MM.1S (cell line): ENCODE measurements around the gene SCUBE1.

Source experiments
- DNase-seq: peaks from one replicate; pipeline ENCODE4 v3.0.0-alpha.2; 2015
- H2AFZ ChIP-seq: fragments of 300-600 bp; sonication (generic); 2 replicates; pipeline ENCODE4 v1.6.0; 2016; ENCODE audit warnings: antibody characterized with exemption, low read length
- H3F3A ChIP-seq: fragments of 300-600 bp; sonication (generic); 2 replicates; pipeline ENCODE4 v1.6.1; 2016; ENCODE audit warnings: mild to moderate bottlenecking, antibody characterized with exemption, low read length, moderate library complexity, mixed read lengths; ENCODE audit not compliant: insufficient read depth
- H3K27ac ChIP-seq: fragments of 300-600 bp; sonication (generic); 2 replicates; pipeline ENCODE4 v1.5.1; 2016; ENCODE audit warnings: mild to moderate bottlenecking, low read length
- H3K27me3 ChIP-seq: fragments of 300-600 bp; sonication (generic); replicated peaks from 2 replicates; pipeline ENCODE4 v1.6.0; 2016; ENCODE audit warnings: low read length; ENCODE audit not compliant: insufficient read depth
- H3K36me3 ChIP-seq: fragments of 300-600 bp; sonication (generic); replicated peaks from 2 replicates; pipeline ENCODE4 v1.6.1; 2016; ENCODE audit warnings: mild to moderate bottlenecking, low read length, mixed read lengths; ENCODE audit not compliant: insufficient read depth
- H3K4me1 ChIP-seq: fragments of 300-600 bp; sonication (generic); 2 replicates; pipeline ENCODE4 v1.6.1; 2016; ENCODE audit warnings: low read length, mixed read lengths
- H3K4me2 ChIP-seq: fragments of 300-600 bp; sonication (generic); 2 replicates; pipeline ENCODE4 v1.6.0; 2016; ENCODE audit warnings: low read depth, low read length
- H3K4me3 ChIP-seq: fragments of 300-600 bp; sonication (generic); 2 replicates; pipeline ENCODE4 v1.5.1; 2016; ENCODE audit warnings: low read length, mixed read lengths
- H3K79me2 ChIP-seq: fragments of 300-600 bp; sonication (generic); 2 replicates; pipeline ENCODE4 v1.6.1; 2016; ENCODE audit warnings: mixed run types, low read length, mixed read lengths
- H3K9ac ChIP-seq: fragments of 300-600 bp; sonication (generic); 2 replicates; pipeline ENCODE4 v1.6.1; 2016; ENCODE audit warnings: low read length, mixed read lengths
- H3K9me2 ChIP-seq: fragments of 300-600 bp; sonication (generic); replicated peaks from 2 replicates; pipeline ENCODE4 v1.6.1; 2016; ENCODE audit warnings: mild to moderate bottlenecking, low read length, mixed read lengths; ENCODE audit not compliant: insufficient read depth
- H3K9me3 ChIP-seq: fragments of 300-600 bp; sonication (generic); replicated peaks from 2 replicates; pipeline ENCODE4 v1.6.1; 2016; ENCODE audit warnings: mild to moderate bottlenecking, low read length, mixed read lengths; ENCODE audit not compliant: insufficient read depth
- H4K20me1 ChIP-seq: fragments of 300-600 bp; sonication (generic); 2 replicates; pipeline ENCODE4 v1.6.1; 2016; ENCODE audit warnings: mild to moderate bottlenecking, low read length, moderate library complexity, mixed read lengths; ENCODE audit not compliant: insufficient read depth
- EZH2 ChIP-seq: fragments of 300-600 bp; sonication (generic); optimal IDR thresholded peaks from 2 replicates; pipeline ENCODE3; 2017; ENCODE audit warnings: low read depth, mild to moderate bottlenecking, antibody characterized with exemption, low read length, mixed read lengths
- EZH2phosphoT487 ChIP-seq: fragments of 300-600 bp; sonication (generic); IDR thresholded peaks from 2 replicates; pipeline ENCODE4 v1.6.1; 2018; ENCODE audit warnings: antibody characterized with exemption, low read length
- TF ChIP-seq, protein P1 (sequence below): fragments of 300-600 bp; sonication (generic); IDR thresholded peaks from 2 replicates; pipeline ENCODE4 v1.5.1; 2016; ENCODE audit warnings: antibody characterized with exemption, low read length, mixed read lengths

Gene SCUBE1

DNA sequence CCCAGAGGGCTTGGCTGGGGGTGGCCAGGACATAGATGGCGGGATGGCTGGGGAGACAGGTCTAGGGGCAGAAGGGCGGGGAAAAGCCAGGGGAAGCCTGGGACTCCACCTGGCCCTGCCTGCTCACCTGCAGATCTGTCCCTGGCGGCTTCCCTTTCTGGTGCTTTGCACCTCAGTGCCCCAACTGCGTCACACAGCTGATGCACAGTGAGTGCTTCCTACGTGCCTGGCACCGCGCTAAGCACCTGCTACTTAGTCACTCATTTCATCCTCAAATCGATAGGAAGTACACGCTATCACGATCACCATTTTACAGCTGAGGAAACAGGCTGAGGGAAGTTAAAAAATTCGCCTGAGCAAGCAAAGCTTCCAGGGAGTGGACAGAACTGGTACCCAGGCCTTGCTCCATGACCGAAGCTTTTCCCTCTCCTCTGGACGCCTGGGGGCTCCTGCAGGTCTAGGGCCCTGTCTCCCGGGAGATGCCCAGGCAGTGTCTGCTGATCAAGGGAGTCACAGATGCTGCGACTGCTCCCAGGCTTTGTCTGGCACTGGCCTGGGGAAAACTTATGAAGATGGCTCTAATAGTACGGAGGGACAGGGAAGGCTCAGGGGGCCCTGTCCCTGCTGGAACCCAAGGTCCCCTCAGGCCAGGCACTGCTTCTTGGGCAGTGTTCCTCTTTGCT is 93.2 kb downstream of the SCUBE1 start:
- Histone ChIP-seq H3K4me1 (no peaks in the 10 kb centered on the region), H3K27ac (no peak overlapping the region), H3K27me3 (0 out of 2 replicates have a peak, but pooled peaks cover 3% of the 10 kb centered on the region), H3K4me2 (no peak overlapping the region), H4K20me1 (no peaks in the 10 kb centered on the region), H3K9me2 (no peaks in the 10 kb centered on the region), H3K36me3 (no peaks in the 10 kb centered on the region), H3K9me3 (no peaks in the 10 kb centered on the region), H3F3A (no peaks in the 10 kb centered on the region), H3K79me2 (no peaks in the 10 kb centered on the region), H3K9ac (no peak overlapping the region), H2AFZ (no peak overlapping the region), H3K4me3 (no peak overlapping the region)
- no peak for DNase-seq
- TF ChIP-seq EZH2 = no peak
- TF ChIP-seq, protein P1, sequence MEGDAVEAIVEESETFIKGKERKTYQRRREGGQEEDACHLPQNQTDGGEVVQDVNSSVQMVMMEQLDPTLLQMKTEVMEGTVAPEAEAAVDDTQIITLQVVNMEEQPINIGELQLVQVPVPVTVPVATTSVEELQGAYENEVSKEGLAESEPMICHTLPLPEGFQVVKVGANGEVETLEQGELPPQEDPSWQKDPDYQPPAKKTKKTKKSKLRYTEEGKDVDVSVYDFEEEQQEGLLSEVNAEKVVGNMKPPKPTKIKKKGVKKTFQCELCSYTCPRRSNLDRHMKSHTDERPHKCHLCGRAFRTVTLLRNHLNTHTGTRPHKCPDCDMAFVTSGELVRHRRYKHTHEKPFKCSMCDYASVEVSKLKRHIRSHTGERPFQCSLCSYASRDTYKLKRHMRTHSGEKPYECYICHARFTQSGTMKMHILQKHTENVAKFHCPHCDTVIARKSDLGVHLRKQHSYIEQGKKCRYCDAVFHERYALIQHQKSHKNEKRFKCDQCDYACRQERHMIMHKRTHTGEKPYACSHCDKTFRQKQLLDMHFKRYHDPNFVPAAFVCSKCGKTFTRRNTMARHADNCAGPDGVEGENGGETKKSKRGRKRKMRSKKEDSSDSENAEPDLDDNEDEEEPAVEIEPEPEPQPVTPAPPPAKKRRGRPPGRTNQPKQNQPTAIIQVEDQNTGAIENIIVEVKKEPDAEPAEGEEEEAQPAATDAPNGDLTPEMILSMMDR = no peak
- TF ChIP-seq EZH2phosphoT487 = no peak

DNA sequence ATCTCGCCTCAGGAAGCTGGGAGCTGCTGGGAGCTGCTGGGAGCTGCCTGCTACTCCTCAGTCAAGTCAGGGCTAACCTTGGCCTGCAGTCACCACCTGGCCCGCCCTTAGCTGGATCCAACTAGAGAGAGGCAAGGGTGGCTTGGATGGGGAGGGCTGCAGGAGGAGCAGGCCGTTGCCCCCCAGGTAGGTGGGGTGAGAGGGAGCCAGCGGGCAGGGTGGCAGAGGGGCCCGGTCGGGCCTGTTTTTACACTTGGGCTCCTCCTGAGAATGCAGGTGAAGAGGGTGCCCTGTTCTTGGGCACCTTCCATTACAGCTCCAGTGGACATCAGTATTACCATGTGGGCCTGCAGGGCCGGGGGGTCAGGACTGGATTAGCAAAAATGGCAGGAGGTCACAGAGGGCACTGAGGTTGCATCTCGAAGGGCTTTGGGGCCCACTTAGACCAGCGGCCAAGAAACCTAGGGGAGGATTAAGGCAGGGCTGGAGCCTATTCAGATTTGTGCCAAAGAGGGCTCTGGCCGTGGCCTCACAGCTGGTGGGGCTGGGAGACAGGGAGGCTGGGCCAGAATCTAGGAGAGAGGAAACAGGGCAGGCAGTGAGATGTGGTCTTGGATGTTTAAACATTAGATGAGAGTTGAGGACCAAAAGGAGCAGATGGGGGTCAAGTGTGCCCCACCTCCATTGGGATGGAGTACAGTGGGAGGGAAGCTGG is 95.5 kb downstream of the SCUBE1 start:
- no peaks in the 10 kb centered on the region for H3F3A ChIP-seq
- no peak overlapping the region for H3K9ac ChIP-seq
- no peaks in the 10 kb centered on the region for H3K9me2 ChIP-seq
- no peak overlapping the region for H3K4me3 ChIP-seq
- H3K36me3 ChIP-seq = no peaks in the 10 kb centered on the region
- H3K4me2 ChIP-seq = no peak overlapping the region
- no peaks in the 10 kb centered on the region for H3K4me1 ChIP-seq
- no peak overlapping the region for H2AFZ ChIP-seq
- TF ChIP-seq EZH2phosphoT487 (no peak), EZH2 (no peak)
- TF ChIP-seq, protein P1 = no peak
- H3K9me3 ChIP-seq = no peaks in the 10 kb centered on the region
- H3K79me2 ChIP-seq = no peaks in the 10 kb centered on the region
- no peak for DNase-seq
- H3K27ac ChIP-seq = no peak overlapping the region
- 0 out of 2 replicates have a peak, but pooled peaks cover 3% of the 10 kb centered on the region for H3K27me3 ChIP-seq
- no peaks in the 10 kb centered on the region for H4K20me1 ChIP-seq

DNA sequence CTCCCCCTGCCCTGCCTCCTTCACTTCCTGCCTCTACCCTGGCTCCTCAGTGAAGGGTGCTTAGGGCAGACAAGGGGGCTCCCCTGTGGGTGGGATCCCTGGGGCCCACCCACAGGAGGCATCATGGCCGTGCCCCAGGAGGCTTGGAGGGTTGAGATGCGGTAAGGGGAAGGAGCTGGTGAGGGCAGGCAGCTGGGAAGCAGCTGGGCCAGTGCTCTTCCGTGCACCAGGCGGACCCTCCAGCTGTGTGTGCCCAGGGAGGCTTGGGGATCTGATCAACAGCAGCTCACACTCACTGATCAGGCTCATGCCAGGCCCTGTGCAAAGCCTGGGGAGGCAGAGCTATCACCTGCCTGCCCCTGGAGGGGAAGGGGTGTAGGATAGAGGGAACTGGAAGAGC is 97.0 kb downstream of the SCUBE1 start:
- H3K9ac ChIP-seq = no peak overlapping the region

More for the DNA sequence above, 97.0 kb downstream of the SCUBE1 start:
- H2AFZ ChIP-seq = no peak overlapping the region
- no peaks in the 10 kb centered on the region for H3K9me2 ChIP-seq
- no peaks in the 10 kb centered on the region for H3K4me1 ChIP-seq
- no peaks in the 10 kb centered on the region for H3K9me3 ChIP-seq
- no peaks in the 10 kb centered on the region for H3F3A ChIP-seq
- H3K27me3 ChIP-seq = no peaks in the 10 kb centered on the region
- no peaks in the 10 kb centered on the region for H4K20me1 ChIP-seq
- H3K79me2 ChIP-seq = no peaks in the 10 kb centered on the region
- DNase-seq = no peak
- H3K4me2 ChIP-seq = no peak overlapping the region
- TF ChIP-seq, protein P1 = no peak
- TF ChIP-seq EZH2phosphoT487 = no peak
- TF ChIP-seq EZH2 = no peak
- H3K4me3 ChIP-seq = no peak overlapping the region
- H3K36me3 ChIP-seq = no peaks in the 10 kb centered on the region
- H3K27ac ChIP-seq = no peak overlapping the region
